ENCODE data around the gene EHMT1. TPM values are rescaled to one million over a fixed set of nuclear protein-coding genes. Genes with fewer than 3 reads are reported as not detected.

Gene EHMT1
- total and polyA plus RNA-seq, 9 of the 15 experiments (the other 6 are each of a cell fraction or from before 2014, with no cell fraction given) = 2.2 to 76.0 (median 36.4) TPM

DNA sequence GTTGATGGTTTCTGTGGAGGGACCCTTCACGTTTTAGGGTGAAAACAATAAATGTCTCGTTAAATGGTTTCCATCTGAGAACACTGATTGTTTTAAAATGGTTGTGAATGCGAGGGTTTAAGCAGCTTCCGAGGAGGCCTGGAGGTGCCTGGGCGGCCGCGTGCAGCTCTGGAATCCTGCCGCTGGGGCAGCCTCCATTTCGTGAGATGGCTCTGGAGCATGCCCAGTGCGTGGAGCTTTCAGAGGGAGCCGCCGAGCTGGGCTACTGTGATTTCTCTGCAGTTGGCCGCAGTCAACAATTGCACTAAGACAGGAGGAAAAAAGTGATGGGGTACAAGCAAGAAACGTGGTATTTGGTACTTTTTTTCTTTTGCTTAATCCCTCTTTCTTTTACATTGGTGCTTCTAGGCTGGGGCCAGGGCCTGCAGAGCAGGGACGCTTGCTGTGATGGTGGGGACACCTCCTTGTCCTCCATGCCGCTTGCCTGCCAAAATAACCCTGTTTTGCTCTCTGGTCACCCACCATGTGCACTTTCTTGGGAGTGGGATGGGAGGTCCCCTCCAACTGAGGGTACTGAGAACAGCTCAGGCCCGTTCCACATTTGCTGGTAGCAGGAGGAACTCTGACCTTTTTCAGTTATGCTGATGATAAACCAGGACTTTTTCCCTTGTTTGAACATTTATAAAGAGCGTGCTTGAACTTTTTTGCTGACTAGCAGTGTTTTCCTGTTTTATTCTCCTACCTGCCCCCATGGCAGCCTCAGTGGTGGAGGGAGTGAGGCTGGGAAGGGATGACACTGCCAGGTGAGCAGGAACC lies 47.1 kb downstream of the EHMT1 start:
- H3K4me2 ChIP-seq (ENCODE audit: insufficient read depth, low read length) = no peak overlapping the region

More for the DNA sequence above, 47.1 kb downstream of the EHMT1 start:
- Histone ChIP-seq H3K79me2 (ENCODE audit: control insufficient read depth, insufficient read depth, low read length) (peaks cover 84% of the 10 kb centered on the region), H3K9me3 (replicated peaks; ENCODE audit: control insufficient read depth, insufficient read depth, low read depth, low read length) (no peaks in the 10 kb centered on the region), H3K4me1 (replicated peaks in 1 of 2; ENCODE audit: control insufficient read depth in 2 of 2, insufficient read depth in 2 of 2, low read length in 2 of 2) (peaks cover 9 to 34% of the 10 kb centered on the region in 2 experiments; a peak in 4 of 5 replicates), H3K9me1 (ENCODE audit: control insufficient read depth, insufficient read depth, low read length) (peaks cover 10% of the 10 kb centered on the region), H2AFZ (ENCODE audit: low read depth, low read length) (no peak overlapping the region), H3K9ac (ENCODE audit: insufficient read depth in 1 of 2, low read depth in 2 of 2, low read length in 2 of 2) (peak overlapping the region in 1 of 2 experiments; percentile 60; a peak in 2 of 4 replicates), H4K20me1 (replicated peaks; ENCODE audit: control insufficient read depth, insufficient read depth, low read length) (peaks cover 11% of the 10 kb centered on the region; the same call in 1 of the 2 replicates), H3K27ac (ENCODE audit: extremely low read depth, low read depth, low read length) (no peak overlapping the region), H3K27me3 (ENCODE audit: control insufficient read depth in 2 of 2, insufficient read depth in 2 of 2, low read length in 2 of 2) (no peaks in the 10 kb centered on the region), H3K4me3 (no peak overlapping the region), H3K36me3 (ENCODE audit: control insufficient read depth, insufficient read depth, low read length) (peaks cover 18% of the 10 kb centered on the region; the same call in 1 of the 3 replicates)
- ATAC-seq = no peak
- BruUV-seq (replicated peaks) = no TSS peak
- 76% methylated on average over 17 of the region's 18 CpGs for WGBS (ENCODE audit: insufficient coverage, low coverage, missing lambda C conversion rate)
- intact Hi-C loops (cut with micrococcal nuclease) (loop anchor here (5.0 kb wide), 1 partner anchor 44 kb away; no protein-coding TSS in a partner anchor), in situ Hi-C loops (cut with MboI) (no loop called here)
- ChIA-PET CTCF (ENCODE audit: low intra/inter-chr PET ratio) (no interaction called here), POLR2A (interaction anchor here (0.6 to 1.6 kb wide), 4 partner anchors 10 to 59 kb away, joined by 3 to 6 read pairs (median 4); no protein-coding TSS in a partner anchor)
- TF ChIP-seq SIN3B (IDR thresholded peaks at IDR 0.05; ENCODE audit: low read depth) (no peak), NRF1 (conservative IDR thresholded peaks at IDR 0.05 in 1 of 2, IDR thresholded peaks at IDR 0.05 in 1 of 2) (peak; percentile 19 to 46; a peak in 3 of 4 replicates), MAFF (IDR thresholded peaks at IDR 0.05; ENCODE audit: low read length) (peak; percentile 51; the same call in 1 of the 2 replicates), C11orf30 (IDR thresholded peaks at IDR 0.05; ENCODE audit: low read depth) (peak; percentile 73), CHCHD3 (CRISPR knock-in tag; IDR thresholded peaks at IDR 0.05) (no peak), NUFIP1 (IDR thresholded peaks at IDR 0.05; ENCODE audit: partially characterized antibody) (no peak), CCNT2 (IDR thresholded peaks at IDR 0.05; ENCODE audit: borderline replicate concordance, extremely low read depth, insufficient read length, low read depth, low read length) (no peak), GATAD2A (IDR thresholded peaks at IDR 0.05) (no peak), MAFG (tag; conservative IDR thresholded peaks at IDR 0.05) (peak; percentile 60), HDAC8 (tag; IDR thresholded peaks at IDR 0.05) (no peak), FOSL1 (tag; conservative IDR thresholded peaks at IDR 0.05) (no peak), TCFL5 (CRISPR knock-in tag; conservative IDR thresholded peaks at IDR 0.05) (no peak), ZBTB1 (CRISPR knock-in tag; IDR thresholded peaks at IDR 0.05; ENCODE audit: borderline replicate concordance, low read depth) (no peak), ZNF316 (IDR thresholded peaks at IDR 0.05) (peak; percentile 81), MAFK (IDR thresholded peaks at IDR 0.05; ENCODE audit: low read length) (peak; percentile 36; the same call in 1 of the 2 replicates), ZBTB8A (IDR thresholded peaks at IDR 0.05; ENCODE audit: partially characterized antibody) (no peak)
- no peak for DNase-seq (ENCODE audit: extremely low read depth in 1 of 4, low spot score in 3 of 4)
- no peak for FAIRE-seq
